ENCODE measurements around the gene HMGB4. TPM values are rescaled to one million over a fixed set of nuclear protein-coding genes. Genes with fewer than 3 reads are reported as not detected.

Gene HMGB4
- total and polyA plus RNA-seq, 2 donors (not counting 3 experiments of a cell fraction or from before 2014, with no cell fraction given), result not detected

- CTCF ChIA-PET, result interaction anchor here (0.6 kb wide), 1 partner anchor 75 kb away, joined by 3 read pairs; no protein-coding TSS in a partner anchor
- no peak overlapping the region for H3K4me2 ChIP-seq (ENCODE audit: insufficient read depth, low read length)
- H3K79me2 ChIP-seq (ENCODE audit: control insufficient read depth, insufficient read depth, low read length), result no peaks in the 10 kb centered on the region
- no peak overlapping the region for H2AFZ ChIP-seq (ENCODE audit: low read depth, low read length)
- H3K27me3 ChIP-seq (ENCODE audit: control insufficient read depth in 2 of 2, insufficient read depth in 2 of 2, low read length in 2 of 2), result no peaks in the 10 kb centered on the region
- POLR2A ChIA-PET, result no interaction called here
- no peak overlapping the region for H3K4me3 ChIP-seq (replicated peaks in 1 of 3; ENCODE audit: insufficient read depth in 1 of 3, low read depth in 1 of 3, low read length in 3 of 3)
- H3K36me3 ChIP-seq (ENCODE audit: control insufficient read depth in 2 of 2, extremely low read depth in 1 of 2, insufficient read depth in 2 of 2, low read length in 2 of 2), result no peaks in the 10 kb centered on the region
- no peak overlapping the region for H3K9ac ChIP-seq (replicated peaks; ENCODE audit: extremely low read depth, insufficient read depth, low read length)
- no peak for TF ChIP-seq GATA2 (IDR thresholded peaks at IDR 0.05; ENCODE audit: insufficient read depth, insufficient read length, low read depth, low read length)
- no peak for TF ChIP-seq MAX (IDR thresholded peaks at IDR 0.05; ENCODE audit: insufficient read depth, insufficient read length)
- TF ChIP-seq POLR2A (IDR thresholded peaks at IDR 0.05; ENCODE audit: low read depth, low read length), result no peak
- TF ChIP-seq POLR2AphosphoS5 (IDR thresholded peaks at IDR 0.05; ENCODE audit: insufficient read depth, low read depth, low read length), result no peak
- TF ChIP-seq MYC (IDR thresholded peaks at IDR 0.05; ENCODE audit: low read depth, low read length), result no peak
- no peak for TF ChIP-seq JUN (IDR thresholded peaks at IDR 0.05; ENCODE audit: borderline replicate concordance, insufficient read depth, insufficient read length, low read depth)
- no peak for TF ChIP-seq FOS (IDR thresholded peaks at IDR 0.05; ENCODE audit: borderline replicate concordance, insufficient read depth, low read length)
- TF ChIP-seq EZH2 (IDR thresholded peaks at IDR 0.05; ENCODE audit: borderline replicate concordance, low read depth, low read length, severe bottlenecking), result no peak
- TF ChIP-seq CTCF (IDR thresholded peaks at IDR 0.05; ENCODE audit: extremely low read depth in 1 of 2, insufficient read depth in 1 of 2, low read depth in 1 of 2, low read length in 2 of 2), result no peak
- intact Hi-C loops (cut with micrococcal nuclease), result no loop called here
- dilution Hi-C loops (cut with MboI; ENCODE audit: extremely low pct_ligation_motif_present, low sequenced_read_pairs), result no loop called here
- no peaks in the 10 kb centered on the region for H3K4me1 ChIP-seq (ENCODE audit: control insufficient read depth, extremely low read depth, insufficient read depth, low read length)
- H4K20me1 ChIP-seq (replicated peaks; ENCODE audit: control insufficient read depth, extremely low read depth, insufficient read depth, low read length), result no peaks in the 10 kb centered on the region
- H3K9me3 ChIP-seq (replicated peaks; ENCODE audit: control insufficient read depth, insufficient read depth, low read length), result peaks cover 2% of the 10 kb centered on the region
- no peaks in the 10 kb centered on the region for H3K9me1 ChIP-seq (replicated peaks; ENCODE audit: control insufficient read depth, extremely low read depth, insufficient read depth, low read length)
- no TSS peak for BruUV-seq (replicated peaks)
- FAIRE-seq (no peak), DNase-seq (ENCODE audit: low read depth, low spot score) (no peak)
- no peak overlapping the region for H3K27ac ChIP-seq (ENCODE audit: insufficient read depth, low read depth, low read length)
Observed at GRCh38 chr1:33848205-33848937, 15.5 kb upstream of the HMGB4 start.
